Measurements from ENCODE around the gene MTURN. TPM values are rescaled to one million over a fixed set of nuclear protein-coding genes. Genes with fewer than 3 reads are reported as not detected.
A peak's percentile ranks its signal among the peaks of the same experiment; 100 is the strongest.

MTURN gene
- total RNA-seq, 1 experiment from 2014 or later, result 5.4 TPM

GRCh38 chr7:30172451-30172850 lies 37.7 kb downstream of the MTURN start:
- peak overlapping the region; percentile 93 for H3K27ac ChIP-seq (ENCODE audit: low read length)
- peak; percentile 52 for DNase-seq
- peak overlapping the region; percentile 56 for H3K4me2 ChIP-seq (ENCODE audit: low read length)

GRCh38 chr7:30173058-30173897 lies 38.5 kb downstream of the MTURN start:
- Histone ChIP-seq H3K27ac (ENCODE audit: low read length) (peak overlapping the region; percentile 93), H3K79me2 (ENCODE audit: low read length) (no peaks in the 10 kb centered on the region), H4K20me1 (ENCODE audit: low read length) (no peaks in the 10 kb centered on the region), H2AFZ (ENCODE audit: low read length) (no peak overlapping the region), H3K9me2 (replicated peaks; ENCODE audit: low read length) (no peaks in the 10 kb centered on the region), H3K4me1 (ENCODE audit: insufficient read depth, low read length) (peaks cover 48% of the 10 kb centered on the region), H3K9ac (ENCODE audit: low read length) (no peak overlapping the region), H3F3A (ENCODE audit: low read length, unreplicated experiment) (no peaks in the 10 kb centered on the region), H3K9me3 (ENCODE audit: low read length) (no peaks in the 10 kb centered on the region), H3K36me3 (ENCODE audit: low read depth, low read length) (no peaks in the 10 kb centered on the region), H3K4me2 (ENCODE audit: low read length) (peak overlapping the region; percentile 56; the same call in 1 of the 2 replicates), H3K4me3 (ENCODE audit: low read length) (no peak overlapping the region), H3K27me3 (ENCODE audit: low read length) (no peaks in the 10 kb centered on the region)
- TF ChIP-seq EZH2phosphoT487 (IDR thresholded peaks at IDR 0.05; ENCODE audit: borderline replicate concordance, low read length), result no peak
- TF ChIP-seq CTCF (conservative IDR thresholded peaks at IDR 0.05; ENCODE audit: low read depth, low read length), result peak; percentile 64
- peak; percentile 86 for ATAC-seq
- DNase-seq, result peak; percentile 94
- BruUV-seq (replicated peaks), result no TSS peak
- POLR2A ChIA-PET (ENCODE audit: unreplicated experiment), result no interaction called here
- intact Hi-C loops (cut with micrococcal nuclease), result loop anchor here (1.0 to 5.0 kb wide), 2 partner anchors 99 to 146 kb away; partner anchors contain the start of genes FKBP14 and PLEKHA8
- CTCF ChIA-PET, result interaction anchor here (0.7 to 1.3 kb wide), 3 partner anchors 9 to 99 kb away, joined by 3 to 6 read pairs (median 3); no protein-coding TSS in a partner anchor

More at GRCh38 chr7:30172451-30172850, 37.7 kb downstream of the MTURN start:
- no TSS peak for BruUV-seq (replicated peaks)
- Histone ChIP-seq H3F3A (ENCODE audit: low read length, unreplicated experiment) (no peaks in the 10 kb centered on the region), H3K79me2 (ENCODE audit: low read length) (no peaks in the 10 kb centered on the region), H3K9me2 (replicated peaks; ENCODE audit: low read length) (no peaks in the 10 kb centered on the region), H3K36me3 (ENCODE audit: low read depth, low read length) (no peaks in the 10 kb centered on the region), H3K9ac (ENCODE audit: low read length) (peak overlapping the region; percentile 42; the same call in 1 of the 2 replicates), H2AFZ (ENCODE audit: low read length) (no peak overlapping the region; the same call in 1 of the 2 replicates), H3K9me3 (ENCODE audit: low read length) (no peaks in the 10 kb centered on the region), H3K4me3 (ENCODE audit: low read length) (no peak overlapping the region), H4K20me1 (ENCODE audit: low read length) (no peaks in the 10 kb centered on the region), H3K27me3 (ENCODE audit: low read length) (no peaks in the 10 kb centered on the region), H3K4me1 (ENCODE audit: insufficient read depth, low read length) (peaks cover 48% of the 10 kb centered on the region)
- ATAC-seq, result peak; percentile 38
- POLR2A ChIA-PET (ENCODE audit: unreplicated experiment), result no interaction called here
- TF ChIP-seq CTCF (conservative IDR thresholded peaks at IDR 0.05; ENCODE audit: low read depth, low read length) (no peak), EZH2phosphoT487 (IDR thresholded peaks at IDR 0.05; ENCODE audit: borderline replicate concordance, low read length) (no peak), EZH2 (IDR thresholded peaks at IDR 0.05; ENCODE audit: low read length, unreplicated experiment) (no peak)
- CTCF ChIA-PET, result interaction anchor here (0.7 to 1.3 kb wide), 3 partner anchors 8 to 98 kb away, joined by 3 to 6 read pairs (median 3); no protein-coding TSS in a partner anchor
- intact Hi-C loops (cut with micrococcal nuclease), result loop anchor here (5.0 kb wide), 1 partner anchor 145 kb away; the partner anchor contains the start of genes FKBP14 and PLEKHA8

GRCh38 chr7:30175180-30175579 lies 40.4 kb downstream of the MTURN start:
- Histone ChIP-seq H3K4me3 (ENCODE audit: low read length) (no peak overlapping the region), H3K27me3 (ENCODE audit: low read length) (no peaks in the 10 kb centered on the region), H3K27ac (ENCODE audit: low read length) (no peak overlapping the region), H3K9me3 (ENCODE audit: low read length) (no peaks in the 10 kb centered on the region), H3K9me2 (replicated peaks; ENCODE audit: low read length) (no peaks in the 10 kb centered on the region), H3K79me2 (ENCODE audit: low read length) (no peaks in the 10 kb centered on the region), H3K4me1 (ENCODE audit: insufficient read depth, low read length) (peaks cover 32% of the 10 kb centered on the region), H4K20me1 (ENCODE audit: low read length) (no peaks in the 10 kb centered on the region), H3F3A (ENCODE audit: low read length, unreplicated experiment) (no peaks in the 10 kb centered on the region), H3K4me2 (ENCODE audit: low read length) (no peak overlapping the region), H2AFZ (ENCODE audit: low read length) (no peak overlapping the region), H3K9ac (ENCODE audit: low read length) (no peak overlapping the region), H3K36me3 (ENCODE audit: low read depth, low read length) (no peaks in the 10 kb centered on the region)
- no peak for ATAC-seq
- DNase-seq, result no peak
- TF ChIP-seq CTCF (conservative IDR thresholded peaks at IDR 0.05; ENCODE audit: low read depth, low read length) (no peak), EZH2 (IDR thresholded peaks at IDR 0.05; ENCODE audit: low read length, unreplicated experiment) (no peak), EZH2phosphoT487 (IDR thresholded peaks at IDR 0.05; ENCODE audit: borderline replicate concordance, low read length) (no peak)
- BruUV-seq (replicated peaks), result no TSS peak
- POLR2A ChIA-PET (ENCODE audit: unreplicated experiment), result no interaction called here
- CTCF ChIA-PET, result no interaction called here
- intact Hi-C loops (cut with micrococcal nuclease), result no loop called here

Data from PC-3 (cell line).